Endothelial cell (in vitro differentiated cells): ENCODE data around the gene FOXL2NB. TPM values are rescaled to one million over a fixed set of nuclear protein-coding genes. Genes with fewer than 3 reads are reported as not detected.

Experiments
- DNase-seq: peaks from one replicate; pipeline ENCODE4 v3.0.0; 2021; ENCODE audit warnings: low spot score
- H3K27ac Mint-ChIP-seq: one replicate; pipeline ENCODE4 v1.8.0; 2021; ENCODE audit warnings: mixed read lengths, inconsistent platforms; ENCODE audit not compliant: unreplicated experiment
- H3K27me3 Mint-ChIP-seq: one replicate; pipeline ENCODE4 v1.8.0; 2021; ENCODE audit warnings: mild to moderate bottlenecking, moderate library complexity, mixed read lengths, inconsistent platforms; ENCODE audit not compliant: unreplicated experiment
- H3K36me3 Mint-ChIP-seq: one replicate; pipeline ENCODE4 v1.8.0; 2021; ENCODE audit warnings: mild to moderate bottlenecking, low read depth, mixed read lengths, inconsistent platforms; ENCODE audit not compliant: unreplicated experiment
- H3K4me1 Mint-ChIP-seq: one replicate; pipeline ENCODE4 v1.8.0; 2021; ENCODE audit warnings: mild to moderate bottlenecking, mixed read lengths, inconsistent platforms; ENCODE audit not compliant: unreplicated experiment
- H3K4me3 Mint-ChIP-seq: one replicate; pipeline ENCODE4 v1.8.0; 2021; ENCODE audit warnings: mild to moderate bottlenecking, mixed read lengths, inconsistent platforms; ENCODE audit not compliant: unreplicated experiment
- H3K9me3 Mint-ChIP-seq: one replicate; pipeline ENCODE4 v1.8.0; 2021; ENCODE audit warnings: mixed read lengths, inconsistent platforms; ENCODE audit not compliant: unreplicated experiment
- total RNA-seq: library from RNA; stranded (reverse); fragmentation: NEBNext Ultra II Directional; extraction: Animal tissue kit (Norgen Biotek cat#: 25700); gene quantifications from one replicate; pipeline ENCODE4 v1.2.1, GENCODE V29; 2021; ENCODE audit not compliant: unreplicated experiment
- TF ChIP-seq, protein P1 (sequence below): fragments of 200-600 bp; sonication (generic); IDR thresholded peaks from one replicate; pipeline ENCODE4 v1.5.0; 2021; ENCODE audit warnings: antibody characterized with exemption; ENCODE audit not compliant: unreplicated experiment

Gene FOXL2NB
- total RNA-seq, 1 donor from 2014 or later, result 13.2 TPM

DNA sequence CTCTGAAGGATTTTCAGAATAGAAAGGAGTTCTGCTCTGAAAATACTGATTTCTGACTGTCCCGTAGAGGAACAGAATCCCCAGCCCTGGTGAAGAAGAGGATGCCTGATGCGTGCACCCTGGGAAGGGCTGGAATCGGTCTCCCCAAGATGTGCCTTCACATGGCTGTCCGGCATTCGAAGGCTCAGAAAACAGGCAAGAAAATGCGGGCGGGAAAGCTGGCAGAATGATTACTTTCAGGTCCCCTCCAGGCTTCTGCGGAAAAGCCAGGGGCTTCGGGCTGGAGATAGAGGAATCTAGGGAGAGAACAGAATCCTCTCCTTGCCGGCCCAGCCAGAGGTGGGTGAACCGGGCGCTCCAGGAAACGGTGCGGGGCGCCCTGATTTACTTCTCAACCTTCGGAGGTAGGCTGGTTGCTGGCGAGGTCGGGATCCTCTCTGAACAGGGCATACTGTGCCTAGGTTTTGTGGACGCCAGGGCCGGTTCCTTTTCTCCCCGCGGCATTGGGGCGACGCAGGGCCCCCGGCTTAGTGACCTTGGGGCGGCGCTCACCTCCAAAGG is 2.5 kb downstream of the FOXL2NB start:
- TF ChIP-seq, protein P1, sequence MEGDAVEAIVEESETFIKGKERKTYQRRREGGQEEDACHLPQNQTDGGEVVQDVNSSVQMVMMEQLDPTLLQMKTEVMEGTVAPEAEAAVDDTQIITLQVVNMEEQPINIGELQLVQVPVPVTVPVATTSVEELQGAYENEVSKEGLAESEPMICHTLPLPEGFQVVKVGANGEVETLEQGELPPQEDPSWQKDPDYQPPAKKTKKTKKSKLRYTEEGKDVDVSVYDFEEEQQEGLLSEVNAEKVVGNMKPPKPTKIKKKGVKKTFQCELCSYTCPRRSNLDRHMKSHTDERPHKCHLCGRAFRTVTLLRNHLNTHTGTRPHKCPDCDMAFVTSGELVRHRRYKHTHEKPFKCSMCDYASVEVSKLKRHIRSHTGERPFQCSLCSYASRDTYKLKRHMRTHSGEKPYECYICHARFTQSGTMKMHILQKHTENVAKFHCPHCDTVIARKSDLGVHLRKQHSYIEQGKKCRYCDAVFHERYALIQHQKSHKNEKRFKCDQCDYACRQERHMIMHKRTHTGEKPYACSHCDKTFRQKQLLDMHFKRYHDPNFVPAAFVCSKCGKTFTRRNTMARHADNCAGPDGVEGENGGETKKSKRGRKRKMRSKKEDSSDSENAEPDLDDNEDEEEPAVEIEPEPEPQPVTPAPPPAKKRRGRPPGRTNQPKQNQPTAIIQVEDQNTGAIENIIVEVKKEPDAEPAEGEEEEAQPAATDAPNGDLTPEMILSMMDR, result no peak
- peaks cover 37% of the 10 kb centered on the region for H3K4me1 Mint-ChIP-seq
- peak overlapping the region; percentile 82 for H3K4me3 Mint-ChIP-seq
- peaks cover 9% of the 10 kb centered on the region for H3K36me3 Mint-ChIP-seq
- no peak for DNase-seq
- no peaks in the 10 kb centered on the region for H3K9me3 Mint-ChIP-seq
- peaks cover 22% of the 10 kb centered on the region for H3K27me3 Mint-ChIP-seq
- peak overlapping the region; percentile 48 for H3K27ac Mint-ChIP-seq

DNA sequence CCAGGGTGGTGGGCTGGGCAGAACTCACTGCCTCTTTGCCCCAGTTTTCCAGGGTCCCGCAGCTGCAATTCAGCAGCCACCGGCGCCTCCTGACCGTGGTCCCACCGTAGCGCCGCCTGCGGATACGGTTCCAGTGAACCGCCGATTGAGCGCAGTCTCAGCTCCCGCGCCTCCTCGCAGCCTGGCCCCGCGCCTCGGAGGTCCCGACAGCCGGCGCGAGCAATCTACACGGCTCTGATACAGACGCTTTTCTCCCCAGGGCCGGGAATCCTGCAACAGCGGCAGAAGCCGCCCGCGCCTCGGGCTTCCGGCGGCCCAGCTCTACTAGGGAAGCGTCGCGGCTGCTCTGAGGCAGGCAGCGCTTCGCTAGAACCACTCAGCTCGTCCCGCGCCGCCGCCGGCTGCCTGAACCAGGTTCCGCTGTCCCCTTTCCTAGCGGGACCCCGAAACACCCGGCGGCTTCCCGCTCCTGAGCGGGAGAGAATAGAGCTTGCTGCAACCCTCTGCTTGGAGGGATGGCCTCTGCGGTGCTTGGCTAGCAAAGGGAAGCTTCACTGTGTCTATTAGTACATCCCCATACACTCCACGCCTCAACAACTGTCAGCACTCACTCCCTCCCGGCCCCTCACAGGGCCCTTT is 3.1 kb downstream of the FOXL2NB start:
- peak; percentile 55 for DNase-seq

DNA sequence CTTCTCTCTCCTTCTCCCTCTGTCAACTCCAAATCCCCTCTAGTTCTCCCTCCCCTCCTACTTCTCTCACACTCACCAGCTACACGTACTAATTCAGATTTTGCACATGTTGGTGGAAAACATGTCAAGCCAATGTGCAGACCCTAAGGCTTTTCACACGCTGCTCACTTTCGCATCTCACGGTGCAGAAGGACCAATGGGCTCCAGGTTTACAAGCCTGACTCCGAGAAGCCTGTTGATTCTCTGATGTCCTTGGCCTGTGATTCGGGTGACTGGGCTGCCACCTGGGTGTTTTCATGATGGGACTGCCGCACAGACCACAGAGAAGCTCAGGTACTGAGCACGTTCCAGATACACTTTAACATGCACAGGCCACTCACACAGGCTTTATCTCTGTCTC is 3.7 kb downstream of the FOXL2NB start:
- Mint-ChIP-seq H3K4me3 (peak overlapping the region; percentile 16), H3K27me3 (peaks cover 17% of the 10 kb centered on the region), H3K4me1 (peaks cover 37% of the 10 kb centered on the region), H3K9me3 (no peaks in the 10 kb centered on the region), H3K36me3 (peaks cover 9% of the 10 kb centered on the region), H3K27ac (no peak overlapping the region)
- TF ChIP-seq, protein P1, result no peak
- DNase-seq, result no peak

More for the DNA sequence above, 3.1 kb downstream of the FOXL2NB start:
- Mint-ChIP-seq H3K4me3 (peak overlapping the region; percentile 16), H3K27ac (no peak overlapping the region), H3K9me3 (no peaks in the 10 kb centered on the region), H3K4me1 (peaks cover 38% of the 10 kb centered on the region), H3K36me3 (peaks cover 9% of the 10 kb centered on the region), H3K27me3 (peaks cover 19% of the 10 kb centered on the region)
- TF ChIP-seq, protein P1, result no peak

DNA sequence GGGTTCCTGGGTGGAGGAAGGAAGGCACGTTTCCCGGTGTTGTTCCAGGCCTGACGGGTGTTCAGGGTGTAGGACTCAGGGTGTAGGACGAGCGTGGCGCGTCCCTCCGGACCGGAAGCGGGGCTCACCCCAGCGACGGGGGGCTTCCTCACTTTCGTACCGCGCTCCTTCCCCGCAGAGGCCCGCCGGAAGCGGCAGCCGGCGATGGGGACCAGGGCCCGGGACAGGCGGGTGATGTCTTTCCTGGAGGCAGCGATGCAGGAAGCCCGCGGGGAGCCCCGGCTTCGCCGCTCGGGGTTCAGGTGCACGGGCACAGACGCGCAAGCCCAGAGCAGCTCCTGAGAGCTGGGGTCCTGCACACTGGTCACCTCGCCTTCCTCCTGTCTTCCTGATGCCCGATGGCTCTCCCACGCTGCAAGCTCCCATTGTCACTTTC is 13.4 kb downstream of the FOXL2NB start:
- Mint-ChIP-seq H3K27me3 (peaks cover 2% of the 10 kb centered on the region), H3K4me1 (peaks cover 38% of the 10 kb centered on the region), H3K27ac (no peak overlapping the region), H3K9me3 (no peaks in the 10 kb centered on the region), H3K36me3 (no peaks in the 10 kb centered on the region), H3K4me3 (no peak overlapping the region)
- DNase-seq, result no peak
- TF ChIP-seq, protein P1, result no peak
